A673 (cell line): ENCODE data around the gene MPV17.

Source experiments
- CTCF ChIP-seq: fragments of 300-800, 200-600 bp; sonication (generic); conservative IDR thresholded peaks from 2 replicates; pipeline ENCODE4 v1.5.1; 2017; ENCODE audit warnings: low read depth, mild to moderate bottlenecking, antibody characterized with exemption, low read length, moderate library complexity, mixed read lengths
- EZH2 ChIP-seq: fragments of 200-600 bp; sonication (generic); IDR thresholded peaks from 2 replicates; pipeline ENCODE4 v1.6.1; 2017; ENCODE audit warnings: borderline replicate concordance, low read depth, mild to moderate bottlenecking, mixed read lengths, antibody characterized with exemption, low read length; ENCODE audit not compliant: poor library complexity, severe bottlenecking

- TF ChIP-seq CTCF (no peak), EZH2 (no peak)
Observed at GRCh38 chr2:27294928-27295327, 28.0 kb downstream of the MPV17 start.
